Left lung (tissue), 10 donors: Measurements from ENCODE around the gene GRM5. TPM values are rescaled to one million over a fixed set of nuclear protein-coding genes. Genes with fewer than 3 reads are reported as not detected.

Source experiments
- ATAC-seq: fragments of 200-7000 bp; cut with Tn5 transposase; one replicate; pipeline ENCODE4 v1.9.1; 2020; ENCODE audit warnings: moderate library complexity
- DNase-seq, 4 donors: peaks; one replicate each; pipeline ENCODE4 v3.0.0-alpha.2; 2013 to 2020
- H3K27ac ChIP-seq, 2 donors: fragments of 200-600 bp; sonication (generic) in 1 of 2; one replicate each; pipeline versions ENCODE4 v1.5.0 to v1.8.0; 2020 to 2021
- H3K27me3 ChIP-seq, 2 donors: fragments of 200-600 bp; sonication (generic) in 1 of 2; one replicate each; pipeline versions ENCODE4 v1.5.0 to v1.8.0; 2020 to 2021
- H3K36me3 ChIP-seq, 2 donors: fragments of 200-600 bp; sonication (generic) in 1 of 2; one replicate each; pipeline versions ENCODE4 v1.5.0 to v1.8.0; 2020 to 2021
- H3K4me1 ChIP-seq, 2 donors: fragments of 200-600 bp; one replicate each; pipeline ENCODE4 v1.8.0; 2021
- H3K4me3 ChIP-seq, 2 donors: fragments of 200-600 bp; sonication (generic) in 1 of 2; one replicate each; pipeline versions ENCODE4 v1.5.0 to v1.8.0; 2020 to 2021; ENCODE audit warnings: mild to moderate bottlenecking in 1 of 2
- H3K9me3 ChIP-seq, 2 donors: fragments of 200-600 bp; sonication (generic) in 1 of 2; one replicate each; pipeline versions ENCODE4 v1.5.0 to v1.8.0; 2020 to 2021
- intact Hi-C, 2 donors: fragments of 100-400 bp; cut with DNase I; formaldehyde crosslinking; loops; one replicate each; pipeline versions ENCODE4 v1.11.2 to v1.14.2; 2022
- polyA plus RNA-seq, 6 donors: library from polyadenylated mRNA; unstranded; fragments of 120-200 nt; gene quantifications; one replicate each; pipeline ENCODE4 v1.2.1, GENCODE V29; 2013; ENCODE audit not compliant: insufficient read length in 6 of 6
- total RNA-seq, 2 donors: library from RNA; stranded (reverse); fragmentation: NEBNext Ultra II Directional; extraction: Animal tissue kit (Norgen Biotek cat#: 25700); gene quantifications; one replicate each; pipeline ENCODE4 v1.2.1, GENCODE V29; 2021
- TF ChIP-seq, protein P1 (sequence below), 2 donors: fragments of 200-600 bp; sonication (generic) in 1 of 2; IDR thresholded peaks; one replicate each; pipeline versions ENCODE4 v1.5.0 to v1.8.0; 2021; ENCODE audit warnings: antibody characterized with exemption in 2 of 2
- donor health status: DM: no; HTN: yes; CAD: no.
- donor health status: DM: no; HTN: no; CAD: no.

Gene GRM5
- total and polyA plus RNA-seq, 8 donors = 0.03 to 0.08 (median 0.04) TPM; not detected in 4

DNA sequence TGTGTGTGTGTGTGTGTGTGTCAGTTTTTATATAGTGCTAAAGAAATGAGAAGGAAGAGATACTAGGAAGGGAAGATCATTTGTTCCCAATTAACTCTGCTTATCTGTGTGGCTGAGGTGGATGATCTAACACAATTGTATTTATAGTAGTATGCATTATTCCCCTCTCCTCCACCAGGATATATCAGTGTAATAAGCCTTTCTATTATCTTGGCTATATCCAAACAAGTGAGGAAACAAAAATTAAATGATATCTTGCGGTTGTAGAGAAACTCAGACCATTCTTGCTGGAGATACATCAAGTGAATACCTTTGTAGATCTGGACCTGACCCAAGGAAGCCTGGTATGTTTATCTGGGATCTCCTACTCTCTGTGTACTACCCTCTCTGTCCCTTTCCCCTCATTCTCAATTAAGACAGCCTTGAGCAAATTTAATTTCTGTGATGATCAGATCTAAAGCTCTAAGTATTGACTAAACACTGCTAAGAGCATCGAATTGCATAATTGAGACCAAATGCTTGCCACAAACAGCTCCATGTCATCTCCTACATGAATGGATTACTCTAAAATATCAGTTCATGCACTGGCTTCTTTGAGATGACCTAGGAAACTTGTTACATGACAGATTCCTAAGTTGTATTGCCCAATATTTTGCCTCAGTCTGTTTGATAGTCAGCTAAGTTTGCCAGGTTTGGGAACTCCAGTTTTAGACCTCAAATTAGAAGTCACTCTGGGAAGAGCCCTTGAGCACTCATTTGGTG, 543.0 kb downstream of the GRM5 start:
- intact Hi-C loops = no loop called here
- no peak for DNase-seq
- H3K27me3 ChIP-seq = no peaks in the 10 kb centered on the region
- H3K9me3 ChIP-seq = no peaks in the 10 kb centered on the region
- no peaks in the 10 kb centered on the region for H3K4me1 ChIP-seq
- no peak overlapping the region for H3K4me3 ChIP-seq
- TF ChIP-seq, protein P1, sequence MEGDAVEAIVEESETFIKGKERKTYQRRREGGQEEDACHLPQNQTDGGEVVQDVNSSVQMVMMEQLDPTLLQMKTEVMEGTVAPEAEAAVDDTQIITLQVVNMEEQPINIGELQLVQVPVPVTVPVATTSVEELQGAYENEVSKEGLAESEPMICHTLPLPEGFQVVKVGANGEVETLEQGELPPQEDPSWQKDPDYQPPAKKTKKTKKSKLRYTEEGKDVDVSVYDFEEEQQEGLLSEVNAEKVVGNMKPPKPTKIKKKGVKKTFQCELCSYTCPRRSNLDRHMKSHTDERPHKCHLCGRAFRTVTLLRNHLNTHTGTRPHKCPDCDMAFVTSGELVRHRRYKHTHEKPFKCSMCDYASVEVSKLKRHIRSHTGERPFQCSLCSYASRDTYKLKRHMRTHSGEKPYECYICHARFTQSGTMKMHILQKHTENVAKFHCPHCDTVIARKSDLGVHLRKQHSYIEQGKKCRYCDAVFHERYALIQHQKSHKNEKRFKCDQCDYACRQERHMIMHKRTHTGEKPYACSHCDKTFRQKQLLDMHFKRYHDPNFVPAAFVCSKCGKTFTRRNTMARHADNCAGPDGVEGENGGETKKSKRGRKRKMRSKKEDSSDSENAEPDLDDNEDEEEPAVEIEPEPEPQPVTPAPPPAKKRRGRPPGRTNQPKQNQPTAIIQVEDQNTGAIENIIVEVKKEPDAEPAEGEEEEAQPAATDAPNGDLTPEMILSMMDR (IDR thresholded peaks at IDR 0.05) = no peak
- no peak for ATAC-seq
- H3K36me3 ChIP-seq = no peaks in the 10 kb centered on the region
- H3K27ac ChIP-seq = no peak overlapping the region

DNA sequence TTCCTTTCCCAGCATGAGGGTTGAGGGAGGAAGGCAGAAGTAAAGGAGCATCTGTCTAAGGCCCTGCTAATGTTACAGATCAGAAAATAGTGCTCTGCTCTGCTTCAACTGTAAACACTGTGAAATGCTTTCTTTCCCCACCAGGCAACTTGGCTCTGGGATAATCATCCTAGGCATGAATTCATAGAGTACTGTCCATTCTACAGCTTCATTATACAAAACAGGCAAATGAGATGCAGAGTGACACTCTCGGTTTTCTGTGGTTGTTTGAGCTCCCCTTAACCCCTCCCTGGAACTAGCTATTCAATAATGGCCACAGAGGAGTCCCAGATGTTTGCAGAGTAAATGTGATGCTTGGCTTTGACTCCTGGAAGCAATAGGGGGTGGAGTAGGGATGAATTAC, 544.0 kb downstream of the GRM5 start:
- no peaks in the 10 kb centered on the region for H3K4me1 ChIP-seq
- H3K36me3 ChIP-seq = no peaks in the 10 kb centered on the region
- H3K27ac ChIP-seq = no peak overlapping the region
- no peak overlapping the region for H3K4me3 ChIP-seq
- ATAC-seq (no peak), DNase-seq (no peak)
- TF ChIP-seq, protein P1 (IDR thresholded peaks at IDR 0.05) = no peak
- H3K27me3 ChIP-seq = no peaks in the 10 kb centered on the region
- intact Hi-C loops = no loop called here
- no peaks in the 10 kb centered on the region for H3K9me3 ChIP-seq

DNA sequence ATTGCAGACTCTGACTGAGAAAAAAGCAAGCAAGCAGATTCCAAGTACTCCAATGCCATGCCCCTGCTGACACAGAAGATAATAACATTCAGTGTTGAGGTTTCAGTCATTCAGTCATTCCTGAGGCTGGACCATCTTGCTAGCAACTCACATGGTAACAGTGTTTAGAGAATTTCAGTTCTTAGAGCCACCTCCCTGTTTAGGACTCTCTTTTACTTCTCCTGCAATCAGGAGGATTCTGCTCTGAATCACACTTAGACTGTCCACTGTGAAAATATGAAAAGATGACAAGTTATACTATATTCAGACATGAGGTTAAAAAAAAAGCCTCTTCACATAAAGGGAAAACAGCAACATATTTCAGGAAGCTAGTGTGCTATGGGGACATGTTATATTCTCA, 544.4 kb downstream of the GRM5 start:
- DNase-seq (no peak), ATAC-seq (no peak)
- intact Hi-C loops = no loop called here
- Histone ChIP-seq H3K4me1 (no peaks in the 10 kb centered on the region), H3K36me3 (no peaks in the 10 kb centered on the region), H3K4me3 (no peak overlapping the region), H3K27ac (no peak overlapping the region), H3K27me3 (no peaks in the 10 kb centered on the region), H3K9me3 (no peaks in the 10 kb centered on the region)
- TF ChIP-seq, protein P1 (IDR thresholded peaks at IDR 0.05) = no peak

DNA sequence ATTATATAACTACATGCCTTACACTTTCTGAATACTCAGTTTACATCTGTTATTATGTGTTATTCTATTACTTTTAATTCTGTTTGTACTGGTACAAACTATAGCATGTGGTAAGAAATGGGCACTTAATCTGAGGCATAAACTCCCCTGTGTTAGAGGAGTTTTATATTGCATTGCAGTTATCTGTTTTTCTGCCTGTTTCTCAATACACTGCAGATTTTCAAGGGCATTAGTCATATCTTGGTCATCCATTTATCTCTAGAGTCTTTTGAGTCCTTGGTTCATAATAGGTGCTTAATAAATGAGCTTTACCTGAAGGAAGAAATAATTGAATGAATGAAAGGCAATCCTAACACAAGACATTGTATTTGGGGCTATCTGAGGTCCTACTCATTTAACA, 545.4 kb downstream of the GRM5 start:
- intact Hi-C loops = no loop called here
- Histone ChIP-seq H3K4me3 (no peak overlapping the region), H3K27me3 (no peaks in the 10 kb centered on the region), H3K4me1 (no peaks in the 10 kb centered on the region), H3K27ac (no peak overlapping the region), H3K36me3 (no peaks in the 10 kb centered on the region), H3K9me3 (no peaks in the 10 kb centered on the region)
- TF ChIP-seq, protein P1 (IDR thresholded peaks at IDR 0.05) = no peak
- ATAC-seq = no peak
- no peak for DNase-seq

DNA sequence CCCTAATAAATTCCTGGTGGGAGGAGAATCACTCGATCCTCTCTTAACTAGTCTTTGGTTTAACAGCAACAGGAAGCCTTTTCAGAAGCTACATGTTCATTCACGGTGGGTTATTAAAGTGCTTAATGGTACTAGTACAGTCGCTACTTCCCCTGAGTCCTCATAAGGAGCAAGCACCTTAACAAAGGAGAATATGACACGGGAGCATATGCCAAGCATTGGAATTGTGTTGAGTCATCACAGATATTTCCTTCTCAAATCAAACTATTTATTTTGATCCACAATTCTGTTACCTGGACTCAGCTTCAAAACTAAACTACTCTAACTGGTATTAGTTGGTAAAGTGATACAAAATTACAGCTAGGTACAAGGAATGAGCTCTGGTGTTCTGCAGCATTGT, 550.8 kb downstream of the GRM5 start:
- Histone ChIP-seq H3K9me3 (no peaks in the 10 kb centered on the region), H3K4me3 (no peak overlapping the region), H3K36me3 (no peaks in the 10 kb centered on the region), H3K4me1 (no peaks in the 10 kb centered on the region), H3K27ac (no peak overlapping the region), H3K27me3 (peaks cover 0 to 16% of the 10 kb centered on the region in 2 donors)
- DNase-seq (no peak), ATAC-seq (no peak)
- intact Hi-C loops = no loop called here
- TF ChIP-seq, protein P1 (IDR thresholded peaks at IDR 0.05) = no peak
